ENCODE results near the gene PIGW.

PIGW gene

GRCh38 chr17:36576793-36577192, 42.0 kb downstream of the PIGW start:
- peaks cover 82% of the 10 kb centered on the region for H3K36me3 ChIP-seq (ENCODE audit: low read depth)
- H3K27ac ChIP-seq (ENCODE audit: poor library complexity, severe bottlenecking): no peak overlapping the region
- no peak for TF ChIP-seq CTCF (IDR thresholded peaks at IDR 0.05; ENCODE audit: poor library complexity, severe bottlenecking)
- no peak for DNase-seq (ENCODE audit: low spot score)
- H3K4me3 ChIP-seq (ENCODE audit: severe bottlenecking): no peak overlapping the region
- no peak for ATAC-seq (ENCODE audit: low read depth)
- no peaks in the 10 kb centered on the region for H3K9me3 ChIP-seq (ENCODE audit: severe bottlenecking)
- H3K27me3 ChIP-seq (ENCODE audit: insufficient read depth, poor library complexity, severe bottlenecking): no peaks in the 10 kb centered on the region
- H3K4me1 ChIP-seq (ENCODE audit: insufficient read depth, poor library complexity, severe bottlenecking): no peaks in the 10 kb centered on the region

GRCh38 chr17:36578671-36579070, 43.9 kb downstream of the PIGW start:
- peaks cover 82% of the 10 kb centered on the region for H3K36me3 ChIP-seq (ENCODE audit: low read depth)
- H3K27me3 ChIP-seq (ENCODE audit: insufficient read depth, poor library complexity, severe bottlenecking): no peaks in the 10 kb centered on the region
- no peak overlapping the region for H3K27ac ChIP-seq (ENCODE audit: poor library complexity, severe bottlenecking)
- TF ChIP-seq CTCF (IDR thresholded peaks at IDR 0.05; ENCODE audit: poor library complexity, severe bottlenecking): no peak
- no peak overlapping the region for H3K4me3 ChIP-seq (ENCODE audit: severe bottlenecking)
- no peak for ATAC-seq (ENCODE audit: low read depth)
- H3K4me1 ChIP-seq (ENCODE audit: insufficient read depth, poor library complexity, severe bottlenecking): no peaks in the 10 kb centered on the region
- DNase-seq (ENCODE audit: low spot score): no peak
- H3K9me3 ChIP-seq (ENCODE audit: severe bottlenecking): no peaks in the 10 kb centered on the region

DNA sequence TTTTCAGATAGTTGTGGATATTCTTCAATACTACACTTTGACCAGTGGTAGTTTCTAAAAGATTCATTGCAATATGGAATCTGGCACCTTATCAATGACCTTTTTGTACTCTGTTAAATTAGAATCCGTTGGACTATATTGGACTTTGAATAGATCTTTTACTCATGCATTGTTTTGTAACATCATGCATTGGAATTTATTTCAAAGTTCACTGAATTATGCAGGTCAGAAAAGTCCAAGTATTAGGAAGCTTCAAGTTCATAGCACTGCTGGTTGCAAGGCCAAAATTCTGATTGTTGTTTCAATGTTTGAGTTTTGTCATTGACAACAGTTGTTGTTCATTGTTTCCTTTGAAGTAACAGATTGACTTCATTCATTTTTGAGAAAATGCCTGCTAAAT, 49.0 kb downstream of the PIGW start:
- H3K4me1 ChIP-seq (ENCODE audit: insufficient read depth, poor library complexity, severe bottlenecking): no peaks in the 10 kb centered on the region
- H3K9me3 ChIP-seq (ENCODE audit: severe bottlenecking): no peaks in the 10 kb centered on the region
- no peak overlapping the region for H3K27ac ChIP-seq (ENCODE audit: poor library complexity, severe bottlenecking)
- H3K4me3 ChIP-seq (ENCODE audit: severe bottlenecking): no peak overlapping the region
- no peak for DNase-seq (ENCODE audit: low spot score)
- TF ChIP-seq CTCF (IDR thresholded peaks at IDR 0.05; ENCODE audit: poor library complexity, severe bottlenecking): no peak
- peaks cover 93% of the 10 kb centered on the region for H3K36me3 ChIP-seq (ENCODE audit: low read depth)
- no peaks in the 10 kb centered on the region for H3K27me3 ChIP-seq (ENCODE audit: insufficient read depth, poor library complexity, severe bottlenecking)
- ATAC-seq (ENCODE audit: low read depth): no peak

GRCh38 chr17:36586138-36586537, 51.4 kb downstream of the PIGW start:
- no peak for DNase-seq (ENCODE audit: low spot score)
- Histone ChIP-seq H3K4me1 (ENCODE audit: insufficient read depth, poor library complexity, severe bottlenecking) (no peaks in the 10 kb centered on the region), H3K36me3 (ENCODE audit: low read depth) (peaks cover 85% of the 10 kb centered on the region), H3K9me3 (ENCODE audit: severe bottlenecking) (no peaks in the 10 kb centered on the region), H3K27me3 (ENCODE audit: insufficient read depth, poor library complexity, severe bottlenecking) (no peaks in the 10 kb centered on the region), H3K27ac (ENCODE audit: poor library complexity, severe bottlenecking) (no peak overlapping the region), H3K4me3 (ENCODE audit: severe bottlenecking) (no peak overlapping the region)
- no peak for TF ChIP-seq CTCF (IDR thresholded peaks at IDR 0.05; ENCODE audit: poor library complexity, severe bottlenecking)
- no peak for ATAC-seq (ENCODE audit: low read depth)
